ENCODE measurements around the gene SUSD3. TPM values are rescaled to one million over a fixed set of nuclear protein-coding genes. Genes with fewer than 3 reads are reported as not detected.

The SUSD3 gene
- total RNA-seq, 2 donors from 2014 or later, result 0.67 to 3.3 TPM

GRCh38 chr9:93091056-93091452 lies 32.6 kb downstream of the SUSD3 start:
- H3K36me3 Mint-ChIP-seq, result peaks cover 5% of the 10 kb centered on the region
- H3K4me3 Mint-ChIP-seq, result peak overlapping the region; percentile 60
- H3K27me3 Mint-ChIP-seq, result peaks cover 0 to 11% of the 10 kb centered on the region in 2 donors
- H3K4me1 Mint-ChIP-seq (ENCODE audit: low read depth in 2 of 2), result peaks cover 32 to 40% of the 10 kb centered on the region in 2 donors
- DNase-seq (ENCODE audit: low spot score) (peak; percentile 44), ATAC-seq (no peak)
- H3K9me3 Mint-ChIP-seq, result peaks cover 3% of the 10 kb centered on the region
- H3K27ac Mint-ChIP-seq, result peak overlapping the region; percentile 4 to 43

- ATAC-seq, result no peak
- Mint-ChIP-seq H3K36me3 (peaks cover 5% of the 10 kb centered on the region), H3K27ac (peak overlapping the region; percentile 43 to 65), H3K4me1 (ENCODE audit: low read depth in 2 of 2) (peaks cover 31 to 40% of the 10 kb centered on the region in 2 donors), H3K4me3 (peak overlapping the region; percentile 60), H3K9me3 (peaks cover 3% of the 10 kb centered on the region), H3K27me3 (peaks cover 0 to 10% of the 10 kb centered on the region in 2 donors)
- DNase-seq (ENCODE audit: low spot score), result peak; percentile 56
These were observed 33.1 kb downstream of the SUSD3 start for GRCh38 chr9:93091453-93092081.

- peaks cover 0 to 8% of the 10 kb centered on the region in 2 donors for H3K27me3 Mint-ChIP-seq
These were observed 33.9 kb downstream of the SUSD3 start for GRCh38 chr9:93092251-93092991.

GRCh38 chr9:93093127-93093876 lies 34.8 kb downstream of the SUSD3 start:
- peaks cover 5% of the 10 kb centered on the region for H3K36me3 Mint-ChIP-seq
- peak overlapping the region; percentile 89 to 91 for H3K27ac Mint-ChIP-seq
- H3K9me3 Mint-ChIP-seq, result peaks cover 3% of the 10 kb centered on the region
- ATAC-seq (no peak), DNase-seq (ENCODE audit: low spot score) (peak; percentile 55)
- peaks cover 0 to 8% of the 10 kb centered on the region in 2 donors for H3K27me3 Mint-ChIP-seq
- peak overlapping the region; percentile 77 for H3K4me3 Mint-ChIP-seq
- H3K4me1 Mint-ChIP-seq (ENCODE audit: low read depth in 2 of 2), result peaks cover 42 to 55% of the 10 kb centered on the region in 2 donors

More at GRCh38 chr9:93092251-93092991, 33.9 kb downstream of the SUSD3 start:
- peaks cover 3% of the 10 kb centered on the region for H3K9me3 Mint-ChIP-seq
- H3K4me3 Mint-ChIP-seq, result peak overlapping the region; percentile 60
- peak; percentile 38 for DNase-seq (ENCODE audit: low spot score)
- peaks cover 35 to 47% of the 10 kb centered on the region in 2 donors for H3K4me1 Mint-ChIP-seq (ENCODE audit: low read depth in 2 of 2)
- peaks cover 5% of the 10 kb centered on the region for H3K36me3 Mint-ChIP-seq
- H3K27ac Mint-ChIP-seq, result peak overlapping the region; percentile 43 to 65
- ATAC-seq, result no peak

GRCh38 chr9:93093877-93094657 lies 35.6 kb downstream of the SUSD3 start:
- peaks cover 0 to 5% of the 10 kb centered on the region in 2 donors for H3K27me3 Mint-ChIP-seq
- peaks cover 5% of the 10 kb centered on the region for H3K36me3 Mint-ChIP-seq
- H3K9me3 Mint-ChIP-seq, result peaks cover 3% of the 10 kb centered on the region
- DNase-seq (ENCODE audit: low spot score) (peak; percentile 55), ATAC-seq (no peak)
- peak overlapping the region; percentile 89 to 91 for H3K27ac Mint-ChIP-seq
- H3K4me3 Mint-ChIP-seq, result peak overlapping the region; percentile 77
- peaks cover 44 to 59% of the 10 kb centered on the region in 2 donors for H3K4me1 Mint-ChIP-seq (ENCODE audit: low read depth in 2 of 2)

GRCh38 chr9:93094658-93095204 lies 36.2 kb downstream of the SUSD3 start:
- DNase-seq (ENCODE audit: low spot score), result no peak
- Mint-ChIP-seq H3K9me3 (peaks cover 3% of the 10 kb centered on the region), H3K27ac (peak overlapping the region; percentile 89 to 91), H3K4me1 (ENCODE audit: low read depth in 2 of 2) (peaks cover 48 to 64% of the 10 kb centered on the region in 2 donors), H3K27me3 (peaks cover 0 to 5% of the 10 kb centered on the region in 2 donors), H3K4me3 (peak overlapping the region; percentile 77), H3K36me3 (peaks cover 5% of the 10 kb centered on the region)
- ATAC-seq, result no peak

GRCh38 chr9:93095205-93096130 lies 37.0 kb downstream of the SUSD3 start:
- Mint-ChIP-seq H3K9me3 (peaks cover 3% of the 10 kb centered on the region), H3K36me3 (peaks cover 5% of the 10 kb centered on the region), H3K27ac (peak overlapping the region; percentile 89 to 91), H3K27me3 (peaks cover 0 to 5% of the 10 kb centered on the region in 2 donors), H3K4me3 (peak overlapping the region; percentile 77), H3K4me1 (ENCODE audit: low read depth in 2 of 2) (peaks cover 50 to 64% of the 10 kb centered on the region in 2 donors)
- ATAC-seq (peak; percentile 88 to 92), DNase-seq (ENCODE audit: low spot score) (peak; percentile 100)

GRCh38 chr9:93096131-93096802 lies 37.8 kb downstream of the SUSD3 start, which contains the start of gene CARD19:
Gene CARD19 (plus strand): TSS chr9:93096217. CDS start chr9:93096346, 129 bp downstream.
- H3K4me1 Mint-ChIP-seq (ENCODE audit: low read depth in 2 of 2), result peaks cover 50 to 60% of the 10 kb centered on the region in 2 donors
- H3K4me3 Mint-ChIP-seq, result peak within 1 kb of the TSS; percentile 88
- DNase-seq (ENCODE audit: low spot score) (peak; percentile 65), ATAC-seq (no peak)
- peak within 1 kb of the TSS; percentile 89 to 91 for H3K27ac Mint-ChIP-seq
- peaks cover under 1% of the 10 kb centered on the region for H3K9me3 Mint-ChIP-seq
- peaks cover 0 to 3% of the 10 kb centered on the region in 2 donors for H3K27me3 Mint-ChIP-seq
- H3K36me3 Mint-ChIP-seq, result peaks cover 2% of the 10 kb centered on the region

- H3K27ac Mint-ChIP-seq, result peak overlapping the region; percentile 45 to 82
These were observed 38.4 kb downstream of the SUSD3 start for GRCh38 chr9:93096811-93097382.

GRCh38 chr9:93097511-93098201 lies 39.2 kb downstream of the SUSD3 start:
- DNase-seq (ENCODE audit: low spot score), result peak; percentile 57
- Mint-ChIP-seq H3K4me3 (peak overlapping the region; percentile 88), H3K36me3 (no peaks in the 10 kb centered on the region), H3K27ac (peak overlapping the region; percentile 45 to 82), H3K27me3 (peaks cover 0 to 3% of the 10 kb centered on the region in 2 donors), H3K9me3 (no peaks in the 10 kb centered on the region), H3K4me1 (ENCODE audit: low read depth in 2 of 2) (peaks cover 39 to 47% of the 10 kb centered on the region in 2 donors)
- no peak for ATAC-seq

More at GRCh38 chr9:93096811-93097382, 38.4 kb downstream of the SUSD3 start:
- peaks cover 0 to 3% of the 10 kb centered on the region in 2 donors for H3K27me3 Mint-ChIP-seq
- H3K36me3 Mint-ChIP-seq, result no peaks in the 10 kb centered on the region
- H3K4me1 Mint-ChIP-seq (ENCODE audit: low read depth in 2 of 2), result peaks cover 44 to 54% of the 10 kb centered on the region in 2 donors
- DNase-seq (ENCODE audit: low spot score) (peak; percentile 54), ATAC-seq (no peak)
- H3K9me3 Mint-ChIP-seq, result no peaks in the 10 kb centered on the region
- H3K4me3 Mint-ChIP-seq, result peak overlapping the region; percentile 88
